CD4-positive, alpha-beta T cell treated with Interleukin-12 subunit alpha and Interleukin-12 subunit beta, for 1 hour (primary cell): ENCODE data around the gene TMEM192.
"Not testable (repeated sequence)": the region's sequence is repeated elsewhere in the genome, so short reads cannot be mapped to it uniquely, and the experiment has no call there.

ENCODE experiments used
- DNase-seq: peaks from one replicate; pipeline ENCODE4 v3.0.0-alpha.2; 2020

TMEM192 gene

DNA sequence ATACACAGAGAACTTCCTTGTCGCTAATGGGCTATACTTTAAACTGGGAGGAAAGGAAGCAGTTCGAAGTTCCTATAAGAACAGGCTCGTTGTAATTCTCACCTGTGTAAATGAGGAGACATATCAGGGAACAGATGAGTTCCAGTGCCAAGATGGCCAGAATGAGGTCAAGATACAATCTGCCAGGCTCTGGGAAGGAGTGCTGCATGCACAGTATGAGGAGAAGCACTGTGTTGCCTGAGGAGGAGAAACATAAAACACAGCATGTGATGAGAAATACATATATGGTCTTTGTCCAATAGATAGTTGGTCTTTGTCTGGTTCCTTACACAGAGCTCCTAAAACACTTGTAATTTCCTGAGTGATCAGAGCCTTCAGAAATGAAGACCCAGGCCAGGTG lies 24.3 kb downstream of the TMEM192 start:
- DNase-seq: no peak

DNA sequence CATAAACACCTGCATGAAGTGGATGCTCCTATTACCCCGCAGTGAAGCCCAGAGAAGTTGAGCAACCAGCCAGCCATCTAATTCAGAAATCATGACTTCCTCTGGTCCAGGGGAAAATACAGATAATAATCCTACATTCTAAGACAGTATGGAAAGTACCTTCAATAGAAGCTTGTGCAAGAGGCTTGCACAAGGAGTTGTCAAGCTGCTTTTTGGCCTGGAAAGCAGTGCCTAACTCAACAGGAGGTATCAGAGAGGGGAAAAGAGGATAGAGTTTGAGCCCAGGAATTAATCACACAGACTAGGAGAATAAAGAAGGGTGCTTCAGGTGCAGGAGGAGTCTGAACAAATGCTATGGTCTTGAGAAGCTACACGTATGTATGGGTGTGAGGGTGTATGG lies 26.7 kb downstream of the TMEM192 start:
- DNase-seq: no peak

DNA sequence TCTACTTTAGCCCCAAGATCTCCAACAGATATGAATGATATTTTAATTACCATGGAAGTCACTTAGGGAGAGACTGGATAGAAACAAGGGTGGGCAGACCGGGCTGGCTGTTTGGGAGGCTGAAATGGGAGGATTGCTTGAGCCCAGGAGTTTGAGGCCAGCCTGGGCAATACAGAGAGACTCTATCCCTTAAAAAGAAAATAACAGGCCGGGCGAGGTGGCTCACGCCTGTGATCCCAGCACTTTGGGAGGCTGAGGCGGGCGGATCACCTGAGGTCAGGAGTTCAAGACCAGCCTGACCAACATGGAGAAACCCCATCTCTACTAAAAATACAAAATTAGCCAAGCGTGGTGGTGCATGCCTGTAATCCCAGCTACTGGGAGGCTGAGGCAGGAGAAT lies 27.9 kb downstream of the TMEM192 start:
- not testable (repeated sequence) for DNase-seq

DNA sequence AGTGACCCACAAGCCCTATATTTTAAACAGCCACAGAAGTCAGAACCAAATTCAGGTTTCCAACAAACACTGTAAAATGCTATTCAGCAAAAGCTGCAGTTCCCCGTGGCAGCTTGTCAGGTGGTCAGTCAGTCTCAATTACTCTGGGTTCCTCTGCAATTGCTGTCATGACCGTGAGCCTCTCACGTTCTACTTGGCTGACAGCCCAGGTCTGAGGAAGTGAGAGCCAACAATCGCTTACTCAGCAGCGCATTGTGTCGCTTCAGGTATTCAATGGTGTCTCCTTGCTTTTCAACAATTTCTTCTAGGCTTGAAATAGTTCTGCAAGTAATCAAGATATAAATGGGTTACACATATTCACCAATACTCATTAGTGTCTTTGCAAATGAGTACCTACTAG lies 33.2 kb downstream of the TMEM192 start:
- no peak for DNase-seq

DNA sequence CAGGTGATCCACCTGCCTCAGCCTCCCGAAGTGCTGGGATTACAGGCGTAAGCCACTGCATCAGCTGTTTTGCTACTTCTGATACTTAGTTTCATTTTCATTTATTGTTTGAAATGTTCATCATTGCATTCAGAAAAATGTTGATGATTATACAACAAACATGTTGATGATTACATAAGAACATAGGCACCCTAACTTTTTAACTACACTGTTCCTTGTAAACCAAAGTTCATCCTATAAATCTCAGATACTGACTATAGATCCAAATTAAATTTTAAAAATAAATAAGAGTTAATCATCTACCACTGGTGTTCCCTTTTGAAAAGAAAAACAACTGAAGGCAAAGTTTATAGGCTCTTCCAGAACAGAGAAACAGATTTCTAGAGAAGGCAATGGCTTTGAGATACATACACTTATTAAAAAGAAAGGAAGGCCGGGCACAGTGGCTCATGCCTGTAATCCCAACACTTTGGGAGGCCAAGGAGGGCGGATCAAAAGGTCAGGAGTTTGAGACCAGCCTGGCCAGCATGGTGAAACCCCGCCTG lies 35.6 kb downstream of the TMEM192 start:
- no peak for DNase-seq

DNA sequence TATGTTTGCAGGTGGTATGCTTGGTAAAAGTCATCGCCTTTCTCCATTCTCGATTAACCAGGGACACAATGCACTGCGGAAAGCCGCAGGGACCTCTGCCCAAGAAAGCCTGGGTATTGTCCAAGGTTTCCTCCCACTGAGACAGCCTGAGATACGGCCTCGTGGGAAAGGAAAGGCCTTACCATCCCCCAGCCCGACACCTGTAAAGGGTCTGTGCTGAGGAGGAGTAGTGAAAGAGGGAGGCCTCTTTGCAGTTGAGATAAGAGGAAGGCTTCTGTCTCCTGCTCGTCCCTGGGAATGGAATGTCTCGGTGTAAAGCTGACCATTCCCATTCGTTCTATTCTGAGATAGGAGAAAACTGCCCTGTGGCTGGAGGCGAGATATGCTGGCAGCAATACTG lies 39.3 kb downstream of the TMEM192 start:
- not testable (repeated sequence) for DNase-seq

DNA sequence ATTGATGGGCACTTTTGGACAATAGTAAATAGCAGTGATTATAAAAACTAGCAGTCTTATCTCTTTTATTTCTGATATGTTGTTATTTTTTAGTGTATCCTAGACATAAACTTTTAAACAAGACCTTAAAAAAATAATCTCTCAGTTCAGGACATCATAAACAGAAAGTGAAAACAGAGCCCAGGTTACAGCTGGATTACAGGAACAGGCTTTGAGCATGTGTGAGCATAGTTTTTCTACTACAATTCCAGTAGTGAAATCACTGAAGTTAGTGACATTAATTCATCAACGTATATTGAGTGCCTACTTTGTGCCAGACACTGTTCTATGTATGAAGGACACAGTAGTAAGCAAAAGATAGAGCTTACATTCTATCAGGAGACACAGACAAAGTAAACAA lies 42.1 kb downstream of the TMEM192 start:
- no peak for DNase-seq

DNA sequence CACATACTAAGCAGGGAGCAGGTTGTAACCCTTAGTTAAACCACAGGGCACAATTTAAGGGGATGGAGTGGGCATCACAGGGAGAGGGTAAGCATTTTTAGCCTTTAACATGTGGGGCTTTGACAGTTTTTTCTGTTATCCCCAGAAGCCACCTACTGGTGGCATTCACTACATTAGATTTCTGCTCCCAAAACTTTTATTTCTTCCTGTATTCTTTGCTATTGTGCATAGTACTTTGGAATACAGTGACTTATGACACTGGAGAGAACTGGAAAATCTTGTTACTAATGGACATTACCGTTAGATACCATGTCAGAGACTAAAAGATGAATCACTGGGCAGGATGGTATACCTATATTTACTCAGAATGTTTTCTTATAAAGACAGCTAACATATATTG lies 51.7 kb downstream of the TMEM192 start:
- no peak for DNase-seq

DNA sequence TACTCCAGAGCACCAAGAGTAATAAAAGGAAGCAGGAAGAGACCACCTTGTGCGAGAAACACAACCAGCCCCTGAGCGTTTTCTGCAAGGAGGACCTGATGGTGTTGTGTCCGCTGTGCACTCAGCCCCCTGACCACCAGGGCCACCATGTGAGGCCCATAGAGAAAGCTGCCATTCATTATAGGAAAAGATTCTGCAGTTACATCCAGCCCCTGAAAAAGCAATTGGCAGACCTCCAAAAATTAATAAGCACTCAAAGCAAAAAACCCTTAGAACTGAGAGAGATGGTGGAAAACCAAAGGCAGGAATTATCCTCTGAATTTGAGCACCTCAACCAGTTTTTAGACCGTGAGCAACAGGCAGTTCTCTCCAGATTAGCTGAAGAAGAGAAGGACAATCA lies 53.3 kb downstream of the TMEM192 start:
- DNase-seq: no peak

DNA sequence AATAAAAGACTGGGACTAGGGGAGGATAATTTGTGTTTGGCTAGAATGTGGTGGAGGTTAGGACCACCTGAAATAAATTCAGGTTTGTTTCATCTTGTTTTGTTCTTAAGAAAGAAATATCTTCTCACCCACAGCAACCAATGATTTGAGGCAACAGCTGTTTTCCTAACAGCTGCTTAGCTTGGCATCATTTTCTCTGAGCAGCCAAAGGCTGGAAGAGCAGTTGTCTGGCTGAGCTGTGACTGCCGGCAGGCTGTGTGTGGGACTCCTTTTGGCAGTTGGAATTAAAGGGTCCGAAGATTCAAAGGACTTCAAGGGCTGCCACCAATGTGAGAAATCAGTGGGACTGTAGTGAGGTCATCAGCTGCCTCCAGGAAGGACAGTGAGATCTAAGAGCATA lies 54.0 kb downstream of the TMEM192 start:
- DNase-seq: no peak

DNA sequence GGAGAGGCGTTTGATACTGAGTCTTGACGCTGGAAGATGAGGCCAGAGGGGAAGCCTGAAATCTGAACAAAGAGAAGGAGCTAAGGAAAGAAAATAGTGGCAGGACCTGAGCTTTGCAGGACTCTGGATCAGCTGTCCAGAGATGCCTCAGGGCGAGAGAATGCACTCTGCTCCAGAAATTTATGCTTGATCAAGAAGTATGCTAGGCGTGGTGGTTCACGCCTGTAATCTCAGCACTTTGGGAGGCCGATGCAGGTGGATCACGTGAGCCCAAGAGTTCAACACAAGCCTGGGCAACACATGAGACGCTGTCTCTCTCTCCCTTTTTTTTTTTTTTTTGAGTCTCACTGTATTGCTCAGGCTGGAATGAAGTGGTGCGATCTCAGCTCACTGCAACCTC lies 57.1 kb downstream of the TMEM192 start:
- DNase-seq: no peak

DNA sequence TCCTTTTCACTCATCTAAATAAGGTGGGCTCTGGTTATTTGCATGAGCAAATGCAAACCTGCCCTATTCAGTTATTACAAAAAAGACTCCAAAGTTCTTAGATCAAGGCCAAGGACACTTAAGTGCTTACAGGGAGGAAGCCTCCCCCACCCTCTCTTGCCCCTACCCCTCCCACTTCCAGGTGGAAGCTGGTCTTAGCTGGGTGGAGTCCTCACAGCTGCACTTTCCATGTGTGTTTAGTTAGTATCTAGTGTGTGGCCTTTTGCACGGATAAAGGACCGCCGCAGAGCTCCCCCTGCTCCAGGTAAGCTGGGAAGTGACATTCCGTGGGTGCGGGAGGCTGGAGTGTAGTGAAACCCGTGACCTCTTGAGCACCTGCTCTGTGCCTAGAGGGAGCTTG lies 59.0 kb downstream of the TMEM192 start, which contains the start of gene TRIM75:
TRIM75 (plus strand) TSS at position 222 of the 400 bp plus-strand sequence. CDS start 5,282 bp downstream, outside the sequence.
- no peak for DNase-seq

DNA sequence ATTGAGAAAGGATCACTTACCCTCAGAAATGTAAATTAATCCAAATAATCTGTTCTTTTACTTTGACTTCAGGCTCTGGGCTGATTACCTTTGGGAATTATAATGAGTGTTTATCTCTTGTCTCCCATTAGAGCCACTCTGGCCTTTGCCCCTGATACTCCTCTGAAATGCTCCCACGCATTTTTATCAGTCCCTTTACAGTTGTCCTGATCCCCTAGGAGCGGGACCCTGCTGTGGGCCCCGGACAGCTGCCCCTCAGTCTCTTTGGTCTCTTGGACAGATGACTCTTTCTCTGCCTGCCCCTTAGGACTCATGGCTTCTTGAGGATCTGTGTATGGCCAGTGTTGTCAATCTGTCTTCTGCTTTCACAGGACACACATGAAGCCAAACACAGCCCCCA lies 60.0 kb downstream of the TMEM192 start:
- no peak for DNase-seq

DNA sequence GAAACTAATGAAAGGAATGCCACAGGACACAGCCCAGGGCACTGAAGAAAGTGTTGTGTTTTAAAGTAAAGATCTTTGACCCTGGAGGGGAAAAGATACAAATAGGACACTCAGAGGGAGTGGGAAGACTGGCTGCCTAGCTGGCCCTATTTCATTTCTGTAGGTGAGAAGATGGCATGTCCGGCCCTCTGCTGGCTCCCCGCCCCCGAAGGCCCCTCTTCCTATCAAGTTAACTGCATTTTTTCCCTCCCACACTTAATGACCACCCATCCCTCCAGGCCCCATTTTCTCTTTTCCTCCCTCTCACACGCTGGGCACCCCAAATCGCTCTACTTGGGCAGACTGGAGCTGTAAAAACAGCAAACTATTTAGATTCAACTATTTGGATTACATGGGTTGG lies 64.5 kb downstream of the TMEM192 start:
- DNase-seq: no peak

DNA sequence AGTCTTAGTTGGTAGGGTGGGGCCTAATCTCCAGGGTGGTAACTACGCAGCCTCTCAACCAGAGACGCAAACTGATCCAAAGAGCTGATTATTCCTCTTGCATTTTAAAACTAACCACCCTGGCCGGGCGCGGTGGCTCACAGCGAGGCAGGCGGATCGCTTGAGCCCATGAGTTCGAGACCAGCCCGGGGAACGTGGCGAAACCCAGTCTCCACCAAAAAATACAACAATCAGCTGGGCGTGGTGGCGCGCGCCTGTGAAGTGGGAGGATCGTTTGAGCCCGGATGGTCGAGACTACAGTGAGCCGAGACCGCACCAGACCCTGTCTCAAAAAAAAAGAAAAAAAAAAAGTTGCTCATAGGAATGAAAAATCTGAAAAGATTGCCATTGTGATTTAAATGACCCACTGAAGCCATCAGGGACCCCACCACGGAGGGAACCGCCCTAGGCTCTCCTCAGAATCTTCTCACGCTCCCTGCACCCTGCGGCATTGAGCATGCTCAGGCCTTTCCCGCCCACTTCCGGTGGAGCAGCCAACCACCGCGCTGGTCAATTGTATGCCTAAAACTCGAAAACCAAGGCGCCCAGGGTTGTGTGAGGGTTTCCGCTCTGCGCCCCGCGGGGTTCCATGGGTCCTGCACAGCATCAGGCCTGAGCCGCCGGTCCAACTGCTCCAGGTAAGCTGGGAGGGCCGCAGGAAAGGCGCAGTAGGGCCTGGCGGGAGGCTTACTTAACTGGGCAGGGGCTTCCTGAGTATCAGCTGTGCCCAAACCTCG lies 81.0 kb downstream of the TMEM192 start, which contains the start of gene TRIM60:
TRIM60 (plus strand) TSS at position 564 of the 776 bp plus-strand sequence. CDS start 8,074 bp downstream, outside the sequence.
- DNase-seq: no peak

DNA sequence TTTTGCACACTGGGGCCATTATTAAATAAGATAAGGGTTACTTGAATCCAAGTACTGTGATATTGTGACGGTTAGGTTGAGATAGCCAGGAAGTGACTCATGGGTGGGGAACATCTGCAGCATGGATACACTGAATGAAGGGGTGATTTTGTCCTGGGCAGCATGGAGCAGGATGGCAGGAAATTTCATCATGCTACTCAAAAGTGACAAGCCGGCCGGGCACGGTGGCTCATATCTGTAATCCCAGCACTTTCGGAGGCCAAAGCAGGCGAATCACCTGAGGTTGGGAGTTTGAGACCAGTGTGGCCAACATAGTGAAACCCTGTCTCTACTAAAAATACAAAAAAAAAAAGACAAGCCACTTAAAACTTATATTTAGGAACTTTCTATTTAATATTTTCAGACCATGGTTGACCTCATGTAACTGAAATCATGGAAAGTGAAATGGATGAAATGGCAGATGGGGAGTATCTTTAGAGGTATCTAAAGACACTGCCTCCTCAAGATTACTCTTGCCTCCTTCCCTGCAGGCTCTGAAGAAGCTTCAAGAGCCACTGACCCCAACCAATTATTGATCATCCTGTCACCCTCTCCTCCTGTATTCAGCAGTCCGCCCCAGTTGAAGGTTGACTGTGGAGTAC lies 84.8 kb downstream of the TMEM192 start:
- DNase-seq: no peak

DNA sequence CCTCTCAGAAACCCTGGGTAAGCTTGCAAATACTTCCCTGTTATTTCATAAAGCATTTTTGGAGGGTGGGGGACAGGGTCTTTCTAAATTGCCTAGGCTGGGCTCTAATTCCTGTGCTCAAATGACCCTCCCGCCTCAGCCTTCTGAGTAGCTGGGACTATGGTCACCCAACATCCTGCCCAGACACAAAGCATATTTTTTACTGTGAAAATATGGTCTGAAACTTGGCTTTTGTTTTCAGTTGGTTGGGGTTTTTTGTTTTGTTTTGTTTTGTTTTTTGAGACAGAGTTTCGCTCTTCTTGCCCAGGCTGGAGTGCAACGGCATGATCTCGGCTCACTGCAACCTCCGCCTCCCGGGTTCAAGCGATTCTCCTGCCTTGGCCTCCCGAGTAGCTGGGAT lies 86.9 kb downstream of the TMEM192 start:
- not testable (repeated sequence) for DNase-seq
